Vagina (tissue), 2 donors: Measurements from ENCODE around the gene PLEK2.

Source experiments
- POLR2A ChIP-seq, 2 donors: fragments of 450-650 bp; IDR thresholded peaks; one replicate each; pipeline ENCODE4 v1.6.1; 2017; ENCODE audit warnings: antibody characterized with exemption in 2 of 2, mild to moderate bottlenecking in 2 of 2, moderate library complexity in 2 of 2
- TF ChIP-seq, protein P1 (sequence below), 3 experiments: fragments of 450-650 bp in 2 of 3; fragments of 200-600 bp in 1 of 3; sonication (generic) in 1 of 3; IDR thresholded peaks; one replicate each; pipeline ENCODE4 v1.5.1; 2017 to 2019; ENCODE audit warnings: antibody characterized with exemption in 3 of 3, mild to moderate bottlenecking in 2 of 3, moderate library complexity in 2 of 3

DNA sequence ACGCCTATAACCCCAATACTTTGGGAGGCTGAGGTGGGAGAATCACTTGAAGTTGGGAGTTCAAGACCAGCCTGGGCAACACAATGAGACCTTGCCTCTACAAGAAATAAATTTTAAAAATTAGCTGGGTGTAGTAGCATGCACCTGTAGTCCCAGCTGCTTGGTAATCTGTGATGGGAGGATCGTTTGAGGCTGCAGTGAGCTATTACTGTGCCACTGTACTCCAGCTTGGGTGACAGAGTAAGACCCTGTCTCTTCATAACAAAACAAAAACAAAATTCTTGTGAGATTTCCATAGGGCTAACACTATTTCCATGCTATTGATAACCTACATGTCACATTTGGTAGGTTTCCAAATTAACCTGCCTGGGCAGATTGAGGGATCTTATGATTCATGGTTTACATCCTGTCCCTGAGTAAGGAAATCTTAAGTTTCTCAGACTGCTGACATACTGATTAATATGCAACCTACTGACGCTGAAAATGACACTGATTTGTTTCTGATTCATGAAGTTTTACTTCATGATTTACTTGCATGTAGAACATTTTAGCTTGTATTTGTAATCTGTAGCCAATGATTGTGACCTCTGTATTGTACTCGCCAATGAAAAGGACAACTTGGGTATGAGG, 68.2 kb downstream of the PLEK2 start:
- TF ChIP-seq, protein P1, sequence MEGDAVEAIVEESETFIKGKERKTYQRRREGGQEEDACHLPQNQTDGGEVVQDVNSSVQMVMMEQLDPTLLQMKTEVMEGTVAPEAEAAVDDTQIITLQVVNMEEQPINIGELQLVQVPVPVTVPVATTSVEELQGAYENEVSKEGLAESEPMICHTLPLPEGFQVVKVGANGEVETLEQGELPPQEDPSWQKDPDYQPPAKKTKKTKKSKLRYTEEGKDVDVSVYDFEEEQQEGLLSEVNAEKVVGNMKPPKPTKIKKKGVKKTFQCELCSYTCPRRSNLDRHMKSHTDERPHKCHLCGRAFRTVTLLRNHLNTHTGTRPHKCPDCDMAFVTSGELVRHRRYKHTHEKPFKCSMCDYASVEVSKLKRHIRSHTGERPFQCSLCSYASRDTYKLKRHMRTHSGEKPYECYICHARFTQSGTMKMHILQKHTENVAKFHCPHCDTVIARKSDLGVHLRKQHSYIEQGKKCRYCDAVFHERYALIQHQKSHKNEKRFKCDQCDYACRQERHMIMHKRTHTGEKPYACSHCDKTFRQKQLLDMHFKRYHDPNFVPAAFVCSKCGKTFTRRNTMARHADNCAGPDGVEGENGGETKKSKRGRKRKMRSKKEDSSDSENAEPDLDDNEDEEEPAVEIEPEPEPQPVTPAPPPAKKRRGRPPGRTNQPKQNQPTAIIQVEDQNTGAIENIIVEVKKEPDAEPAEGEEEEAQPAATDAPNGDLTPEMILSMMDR (IDR thresholded peaks at IDR 0.05) = no peak
- TF ChIP-seq POLR2A (IDR thresholded peaks at IDR 0.05) = no peak
